Stimulated activated CD4-positive, alpha-beta T cell treated with anti-CD3 and anti-CD28 coated beads, Interleukin-12 subunit alpha, Interleukin-12 subunit beta, amount 100 ng/mL, for 48 hours (primary cell): ENCODE data around the gene RHBG.

Source experiments
- DNase-seq, 3 donors: peaks; one replicate each; pipeline ENCODE4 v3.0.0-alpha.2; 2020; ENCODE audit warnings: low read depth in 2 of 3, low spot score in 1 of 3

Gene RHBG

GRCh38 chr1:156385534-156386031 lies 16.6 kb downstream of the RHBG start:
- peak; percentile 45 to 69 (median 62) for DNase-seq

- no peak for DNase-seq
Observed at GRCh38 chr1:156386134-156386901, 17.3 kb downstream of the RHBG start.

GRCh38 chr1:156386949-156387869 lies 18.2 kb downstream of the RHBG start:
- DNase-seq: no peak

- no peak for DNase-seq
Observed at GRCh38 chr1:156387870-156388173, 18.8 kb downstream of the RHBG start.

- DNase-seq: no peak
Observed at GRCh38 chr1:156388174-156389137, 19.4 kb downstream of the RHBG start.

- no peak for DNase-seq
Observed at GRCh38 chr1:156389311-156389710, 20.3 kb downstream of the RHBG start.

- no peak for DNase-seq
Observed at GRCh38 chr1:156390469-156391365, 21.7 kb downstream of the RHBG start.

GRCh38 chr1:156391366-156391677 lies 22.3 kb downstream of the RHBG start:
- no peak for DNase-seq

- DNase-seq: no peak
Observed at GRCh38 chr1:156391701-156392100, 22.7 kb downstream of the RHBG start.

GRCh38 chr1:156392452-156392853 lies 23.4 kb downstream of the RHBG start:
- no peak for DNase-seq

- DNase-seq: no peak
Observed at GRCh38 chr1:156393095-156393494, 24.1 kb downstream of the RHBG start.

- no peak for DNase-seq
Observed at GRCh38 chr1:156394082-156394481, 25.1 kb downstream of the RHBG start.

- no peak for DNase-seq
Observed at GRCh38 chr1:156394835-156395461, 25.9 kb downstream of the RHBG start.

GRCh38 chr1:156399355-156400125 lies 30.5 kb downstream of the RHBG start:
- DNase-seq: no peak

- DNase-seq: no peak
Observed at GRCh38 chr1:156400191-156400935, 31.4 kb downstream of the RHBG start.

GRCh38 chr1:156401041-156401574 lies 32.1 kb downstream of the RHBG start:
- no peak for DNase-seq

GRCh38 chr1:156401681-156402081 lies 32.7 kb downstream of the RHBG start:
- DNase-seq: no peak
